T-helper 17 cell (primary cell): ENCODE data around the gene PCDHGA1. TPM values are rescaled to one million over a fixed set of nuclear protein-coding genes. Genes with fewer than 3 reads are reported as not detected.
A peak's percentile ranks its signal among the peaks of the same experiment; 100 is the strongest.
"Not testable (repeated sequence)": the region's sequence is repeated elsewhere in the genome, so short reads cannot be mapped to it uniquely, and the experiment has no call there.

Experiments used
- ATAC-seq: fragments of 150-1000 bp; cut with Tn5 transposase; 2 replicates; pipeline ENCODE4 v1.10.0; 2021; ENCODE audit warnings: mild to moderate bottlenecking, moderate library complexity
- DNase-seq, 3 donors: peaks; one replicate each; pipeline versions ENCODE4 v3.0.0 to v3.0.0-alpha.2; 2020 to 2021
- H3K9me3 ChIP-seq: one replicate; pipeline ENCODE4 v1.7.0; 2013; ENCODE audit warnings: low read length, mild to moderate bottlenecking; ENCODE audit not compliant: control insufficient read depth, poor library complexity, severe bottlenecking
- H3K27ac Mint-ChIP-seq: one replicate; pipeline ENCODE4 v1.8.0; 2022; ENCODE audit warnings: mild to moderate bottlenecking, moderate library complexity, mixed read lengths
- H3K27me3 Mint-ChIP-seq: one replicate; pipeline ENCODE4 v1.8.0; 2022; ENCODE audit warnings: mixed read lengths
- H3K36me3 Mint-ChIP-seq: one replicate; pipeline ENCODE4 v1.8.0; 2022; ENCODE audit warnings: low read depth, mixed read lengths
- H3K4me1 Mint-ChIP-seq: one replicate; pipeline ENCODE4 v1.8.0; 2022; ENCODE audit warnings: mild to moderate bottlenecking, mixed read lengths
- H3K4me3 Mint-ChIP-seq: one replicate; pipeline ENCODE4 v1.8.0; 2022; ENCODE audit warnings: mild to moderate bottlenecking, moderate library complexity, mixed read lengths
- total RNA-seq, 4 donors: library from RNA in 2 of 4; stranded (reverse) in 2 of 4; gene quantifications; one replicate each; pipeline ENCODE4 v1.2.3 and lab custom pipeline; 2022 to 2026

Gene PCDHGA1
- total RNA-seq, 2 donors from 2014 or later = not detected

- H3K4me3 Mint-ChIP-seq = peak overlapping the region; percentile 19
- DNase-seq, H3K4me1 Mint-ChIP-seq, ATAC-seq, H3K9me3 ChIP-seq, H3K36me3 Mint-ChIP-seq: not testable (repeated sequence)
- peaks cover 57% of the 10 kb centered on the region for H3K27me3 Mint-ChIP-seq
- peak overlapping the region; percentile 2 for H3K27ac Mint-ChIP-seq
Measured at GRCh38 chr5:141415275-141415618, 84.9 kb downstream of the PCDHGA1 start.

- peak; percentile 63 for ATAC-seq
- not testable (repeated sequence) for H3K36me3 Mint-ChIP-seq, H3K4me1 Mint-ChIP-seq, H3K9me3 ChIP-seq
- peak in 1 of 3 donors; percentile 38 for DNase-seq
- peak within 1 kb of the TSS; percentile 60 for H3K27ac Mint-ChIP-seq
- H3K27me3 Mint-ChIP-seq = peaks cover 80% of the 10 kb centered on the region
- peak within 1 kb of the TSS; percentile 43 for H3K4me3 Mint-ChIP-seq
Measured at GRCh38 chr5:141417494-141418172, 87.3 kb downstream of the PCDHGA1 start, which contains the start of gene PCDHGB7. Gene PCDHGB7, plus strand, starts transcription at chr5:141417677. Its CDS starts 183 bp downstream, at chr5:141417860.

- H3K9me3 ChIP-seq = peaks cover 9% of the 10 kb centered on the region
- peaks cover 66% of the 10 kb centered on the region for H3K27me3 Mint-ChIP-seq
- no peak for ATAC-seq
- no peaks in the 10 kb centered on the region for H3K4me1 Mint-ChIP-seq
- H3K4me3 Mint-ChIP-seq = peak overlapping the region; percentile 43
- DNase-seq = no peak
- H3K36me3 Mint-ChIP-seq = peaks cover 6% of the 10 kb centered on the region
- H3K27ac Mint-ChIP-seq = peak overlapping the region; percentile 60
Measured at GRCh38 chr5:141419074-141419880, 89.0 kb downstream of the PCDHGA1 start.

- H3K4me3 Mint-ChIP-seq = peak within 1 kb of the TSS; percentile 72
- DNase-seq (no peak), ATAC-seq (no peak)
- no peaks in the 10 kb centered on the region for H3K4me1 Mint-ChIP-seq
- peak within 1 kb of the TSS; percentile 65 for H3K27ac Mint-ChIP-seq
- peaks cover 9% of the 10 kb centered on the region for H3K9me3 ChIP-seq
- peaks cover 67% of the 10 kb centered on the region for H3K27me3 Mint-ChIP-seq
- peaks cover 7% of the 10 kb centered on the region for H3K36me3 Mint-ChIP-seq
Measured at GRCh38 chr5:141420855-141421488, 90.7 kb downstream of the PCDHGA1 start, which contains the start of gene PCDHGA11. Gene PCDHGA11, plus strand, starts transcription at chr5:141421051. Its CDS starts 177 bp downstream, at chr5:141421228.

GRCh38 chr5:141421489-141421855 lies 91.2 kb downstream of the PCDHGA1 start:
- peaks cover 9% of the 10 kb centered on the region for H3K9me3 ChIP-seq
- Mint-ChIP-seq H3K36me3 (peaks cover 7% of the 10 kb centered on the region), H3K27me3 (peaks cover 72% of the 10 kb centered on the region), H3K4me3 (no peak overlapping the region), H3K27ac (peak overlapping the region; percentile 65), H3K4me1 (no peaks in the 10 kb centered on the region)
- ATAC-seq = no peak
- no peak for DNase-seq

- no peak overlapping the region for H3K4me3 Mint-ChIP-seq
- no peak overlapping the region for H3K27ac Mint-ChIP-seq
- DNase-seq = no peak
- peaks cover 9% of the 10 kb centered on the region for H3K9me3 ChIP-seq
- no peak for ATAC-seq
- no peaks in the 10 kb centered on the region for H3K4me1 Mint-ChIP-seq
- peaks cover 7% of the 10 kb centered on the region for H3K36me3 Mint-ChIP-seq
- H3K27me3 Mint-ChIP-seq = peaks cover 70% of the 10 kb centered on the region
Measured at GRCh38 chr5:141422742-141423291, 92.5 kb downstream of the PCDHGA1 start.

GRCh38 chr5:141427783-141428426 lies 97.6 kb downstream of the PCDHGA1 start:
- H3K9me3 ChIP-seq = peaks cover 8% of the 10 kb centered on the region
- no peak overlapping the region for H3K4me3 Mint-ChIP-seq
- ATAC-seq = no peak
- H3K36me3 Mint-ChIP-seq = peaks cover 6% of the 10 kb centered on the region
- H3K27ac Mint-ChIP-seq = no peak overlapping the region
- DNase-seq = no peak
- H3K27me3 Mint-ChIP-seq = peaks cover 58% of the 10 kb centered on the region
- H3K4me1 Mint-ChIP-seq = no peaks in the 10 kb centered on the region

- ATAC-seq (peak; percentile 37), DNase-seq (no peak)
- peaks cover 8% of the 10 kb centered on the region for H3K9me3 ChIP-seq
- Mint-ChIP-seq H3K4me1 (no peaks in the 10 kb centered on the region), H3K36me3 (peaks cover 4% of the 10 kb centered on the region), H3K4me3 (peak within 1 kb of the TSS; percentile 67), H3K27me3 (peaks cover 58% of the 10 kb centered on the region), H3K27ac (peak within 1 kb of the TSS; percentile 8)
Measured at GRCh38 chr5:141430332-141431113, 100.2 kb downstream of the PCDHGA1 start, which contains the start of gene PCDHGA12. Gene PCDHGA12, plus strand, starts transcription at chr5:141430507. Its CDS starts 253 bp downstream, at chr5:141430760.

GRCh38 chr5:141431286-141431685 lies 101.0 kb downstream of the PCDHGA1 start:
- DNase-seq (no peak), ATAC-seq (no peak)
- Mint-ChIP-seq H3K27me3 (peaks cover 53% of the 10 kb centered on the region), H3K4me1 (no peaks in the 10 kb centered on the region), H3K4me3 (no peak overlapping the region), H3K36me3 (peaks cover 4% of the 10 kb centered on the region), H3K27ac (peak overlapping the region; percentile 8)
- peaks cover 8% of the 10 kb centered on the region for H3K9me3 ChIP-seq

GRCh38 chr5:141432308-141432707 lies 102.0 kb downstream of the PCDHGA1 start:
- peak overlapping the region; percentile 8 for H3K27ac Mint-ChIP-seq
- not testable (repeated sequence) for ATAC-seq, H3K36me3 Mint-ChIP-seq, DNase-seq, H3K4me1 Mint-ChIP-seq, H3K9me3 ChIP-seq
- H3K27me3 Mint-ChIP-seq = peaks cover 51% of the 10 kb centered on the region
- peak overlapping the region; percentile 10 for H3K4me3 Mint-ChIP-seq

- H3K4me3 Mint-ChIP-seq = peak overlapping the region; percentile 2
- not testable (repeated sequence) for H3K4me1 Mint-ChIP-seq, H3K9me3 ChIP-seq, H3K27ac Mint-ChIP-seq, DNase-seq, H3K36me3 Mint-ChIP-seq, ATAC-seq
- H3K27me3 Mint-ChIP-seq = peaks cover 52% of the 10 kb centered on the region
Measured at GRCh38 chr5:141432726-141433125, 102.4 kb downstream of the PCDHGA1 start.

GRCh38 chr5:141434006-141434405 lies 103.7 kb downstream of the PCDHGA1 start:
- no peak overlapping the region for H3K27ac Mint-ChIP-seq
- peaks cover 47% of the 10 kb centered on the region for H3K27me3 Mint-ChIP-seq
- H3K4me1 Mint-ChIP-seq = no peaks in the 10 kb centered on the region
- peaks cover 4% of the 10 kb centered on the region for H3K36me3 Mint-ChIP-seq
- DNase-seq = no peak
- H3K4me3 Mint-ChIP-seq = no peak overlapping the region
- no peak for ATAC-seq
- H3K9me3 ChIP-seq = peaks cover 5% of the 10 kb centered on the region
